Renal cortex interstitium (tissue), 15 donors: ENCODE data around the gene GOLGA6L7. TPM values are rescaled to one million over a fixed set of nuclear protein-coding genes. Genes with fewer than 3 reads are reported as not detected.
"Not testable (repeated sequence)": the region's sequence is repeated elsewhere in the genome, so short reads cannot be mapped to it uniquely, and the experiment has no call there.

Experiments
- DNase-seq, 11 donors: peaks; one replicate each; pipeline ENCODE4 v3.0.0-alpha.2; 2013; ENCODE audit warnings: low read depth in 9 of 11, low spot score in 4 of 11; ENCODE audit errors: extremely low read depth in 1 of 11
- long read RNA-seq, 16 experiments: transcript quantifications; one replicate each; lab custom pipeline, GENCODE V29; 2026
- polyA plus RNA-seq, 3 donors: library from polyadenylated mRNA; unstranded; fragments of 120-200 nt; gene quantifications; one replicate each; pipeline ENCODE4 v1.2.1, GENCODE V29; 2013; ENCODE audit not compliant: insufficient read length in 3 of 3

GOLGA6L7 gene, protein sequence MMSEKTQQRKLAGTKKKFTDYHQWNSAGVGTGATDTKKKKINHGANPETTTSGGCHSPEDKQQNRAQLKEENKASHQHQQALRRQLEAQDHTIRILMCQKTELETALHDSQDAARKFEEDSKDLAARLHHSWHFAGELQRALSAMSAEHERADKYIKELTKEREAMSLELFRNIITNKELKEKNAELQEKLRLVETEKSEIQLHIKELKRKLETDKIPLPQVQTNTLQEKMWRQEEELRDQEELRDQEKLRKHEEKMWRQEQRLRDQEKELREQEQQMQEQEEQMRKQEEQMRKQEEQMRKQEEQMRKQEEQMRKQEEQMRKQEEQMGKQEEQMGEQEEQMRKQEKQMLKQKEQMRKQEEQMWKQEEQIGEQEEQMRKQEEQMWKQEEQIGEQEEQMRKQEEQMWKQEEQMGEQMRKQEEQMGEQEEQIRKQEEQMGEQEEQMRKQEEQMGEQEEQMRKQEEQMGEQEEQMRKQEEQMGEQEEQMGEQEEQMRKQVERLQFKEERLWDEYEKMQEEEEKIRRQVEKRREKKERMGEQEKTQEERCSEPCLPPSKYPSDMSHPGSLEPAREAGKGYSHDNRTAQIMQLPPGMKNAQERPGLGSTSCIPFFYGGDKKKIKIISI
- polyA plus RNA-seq, result 1 to 10 TPM in 1 of 3 donors, under 1 TPM in 2; 0.25 to 1.1 (median 0.32) TPM
- long read RNA-seq, donor 1, result 0 reads
- long read RNA-seq, donor 2, result 0 reads
- long read RNA-seq, donor 3, result 0 reads
- long read RNA-seq, donor 4, result 0 reads
- long read RNA-seq, donor 5, result 0 reads
- long read RNA-seq, donor 6, result 0 reads
- long read RNA-seq, donor 7, result 0 reads
- long read RNA-seq, donor 8, result 0 reads
- long read RNA-seq, donor 9, result 0 reads
- long read RNA-seq, donor 10, result 0 reads
- long read RNA-seq, donor 11, result 0 reads
- long read RNA-seq, donor 12, result 0 reads
- long read RNA-seq, donor 13, result 0 reads
- long read RNA-seq, donor 14, result 0 reads
- long read RNA-seq, donor 15, result 0 reads
- long read RNA-seq, donor 16, result 0 reads

DNA sequence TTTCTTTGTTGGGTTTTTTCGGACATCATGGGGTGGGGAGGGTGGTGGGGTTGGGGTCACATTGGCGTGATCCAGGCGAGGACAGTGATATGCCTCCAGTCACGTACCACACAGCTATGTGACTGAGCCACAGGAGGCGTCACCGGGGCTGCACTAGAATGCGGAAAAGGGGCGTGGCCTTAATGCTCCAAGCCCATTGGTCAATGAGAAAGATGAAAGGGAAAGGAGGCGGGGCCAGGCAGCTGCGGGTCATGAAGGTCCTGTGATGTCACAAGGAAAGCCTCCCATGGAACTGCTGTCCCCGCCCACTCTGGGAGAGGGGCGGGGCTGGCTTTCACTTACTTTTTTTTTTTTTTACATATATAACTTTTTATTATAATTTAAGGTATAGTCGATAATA lies at the start of gene GOLGA6L7:
Gene GOLGA6L7 (minus strand): TSS at position 124 of the 400 bp plus-strand sequence. CDS start 95 bp downstream, at position 29.
- not testable (repeated sequence) for DNase-seq

DNA sequence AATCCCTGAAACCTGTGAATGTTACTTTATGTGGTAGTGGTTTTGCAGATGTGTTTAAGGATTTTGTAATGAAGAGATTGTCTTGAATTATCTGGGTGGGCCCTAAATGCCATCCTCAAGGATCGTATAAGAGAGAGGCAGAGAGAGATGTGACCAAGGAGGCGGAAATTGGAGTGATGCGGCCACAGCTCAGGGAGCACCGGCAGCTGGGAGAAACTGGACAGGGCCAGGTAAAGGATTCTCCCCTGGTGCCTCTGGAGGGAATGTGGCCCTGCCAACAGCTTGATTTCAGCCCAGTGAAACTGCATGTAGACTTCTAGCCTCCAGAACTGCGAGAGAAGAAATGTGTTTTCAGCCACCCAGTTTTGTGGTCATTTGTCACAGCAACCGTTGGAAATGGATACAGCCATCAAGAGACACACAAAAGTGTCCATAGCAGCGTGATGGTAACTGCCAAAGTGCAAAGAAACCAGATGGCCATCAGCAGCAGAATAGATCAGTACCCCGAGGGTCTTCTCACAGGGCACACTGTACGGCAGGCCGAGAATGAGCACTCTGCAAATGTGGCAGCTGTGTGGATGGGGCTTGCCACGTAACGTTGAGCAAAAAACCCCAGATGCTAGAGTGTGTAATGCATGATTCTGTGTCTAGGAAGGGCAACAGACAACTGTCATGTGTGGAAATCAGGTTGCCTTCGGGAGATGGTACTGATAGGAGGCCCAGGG lies 49.6 kb upstream of the GOLGA6L7 start:
- no peak for DNase-seq

DNA sequence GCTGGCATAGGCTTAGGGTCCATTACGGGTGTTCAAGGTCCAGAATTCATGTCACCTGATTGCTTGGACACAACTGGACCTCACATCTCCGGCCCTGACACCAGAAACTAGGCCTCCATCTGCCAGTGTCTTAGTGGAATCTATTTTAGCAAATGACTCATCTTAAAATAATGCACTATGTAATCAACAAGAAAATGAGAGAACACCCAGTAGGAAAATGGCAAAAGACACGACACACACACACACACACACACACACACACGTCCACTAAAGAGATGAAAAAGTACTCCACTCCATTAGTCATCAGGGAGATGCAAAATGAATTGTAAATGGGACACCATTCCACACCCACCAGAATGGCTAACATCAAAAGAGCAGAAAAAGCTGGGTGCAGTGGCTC lies 48.5 kb upstream of the GOLGA6L7 start:
- DNase-seq, result no peak

DNA sequence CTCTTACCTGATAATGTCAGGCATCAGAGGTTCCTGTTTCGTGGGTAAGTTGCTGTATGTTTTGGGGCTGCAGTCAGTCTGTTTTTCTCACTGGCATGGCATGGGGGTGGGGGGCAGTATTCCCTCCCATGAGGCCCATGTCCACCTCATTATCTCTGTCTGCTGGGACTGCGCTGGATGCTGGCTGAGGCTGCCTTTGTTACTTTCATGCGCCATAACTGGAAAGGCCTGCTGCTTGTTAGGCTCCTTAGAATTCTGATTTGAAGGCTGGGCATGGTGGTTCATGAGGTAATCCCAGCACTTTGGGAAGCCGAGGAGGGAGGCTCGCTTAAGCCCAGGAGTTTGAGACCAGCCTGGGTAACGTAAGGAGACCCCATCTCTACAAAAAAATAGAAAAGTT lies 47.1 kb upstream of the GOLGA6L7 start:
- DNase-seq, result no peak

DNA sequence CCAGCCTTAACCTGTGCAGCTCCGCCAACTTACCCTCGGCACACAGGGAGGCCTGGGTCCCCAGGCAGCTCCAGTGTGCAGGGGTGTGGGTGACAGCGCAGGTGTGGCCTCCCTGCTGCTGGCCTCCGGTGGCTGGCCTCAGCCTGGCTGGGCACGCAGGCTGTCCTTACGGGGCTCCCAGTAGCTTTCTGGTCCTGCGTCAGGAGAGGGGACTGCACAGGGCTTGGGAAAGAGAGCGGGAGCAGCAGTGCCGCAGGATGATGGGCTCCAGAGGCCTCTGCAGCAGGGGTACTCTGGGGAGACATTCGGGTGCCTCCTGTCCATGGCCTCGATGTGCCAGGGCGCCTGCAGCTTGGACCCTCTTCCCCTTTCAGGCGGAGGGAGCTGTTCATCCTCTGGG lies 46.7 kb upstream of the GOLGA6L7 start:
- DNase-seq, result no peak

DNA sequence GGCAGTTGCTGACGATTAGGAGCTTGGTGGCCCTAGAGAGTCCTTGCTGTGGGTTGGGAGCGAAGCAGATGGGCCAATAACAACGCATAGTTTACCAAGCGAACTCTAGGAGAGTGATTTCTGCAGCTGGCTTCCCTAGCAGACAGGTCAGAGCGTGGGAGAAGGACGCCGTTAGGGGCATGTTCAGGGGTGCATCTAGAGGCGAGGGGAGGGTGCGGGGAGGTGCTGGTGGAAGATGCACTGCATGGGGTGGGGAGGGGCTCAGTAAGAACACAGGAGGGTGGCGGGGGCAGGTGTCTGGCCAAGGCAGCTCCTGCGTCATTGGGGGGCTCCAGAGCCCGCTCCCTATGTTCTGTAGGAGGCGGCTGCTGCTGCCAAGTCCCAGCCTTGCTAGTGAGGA lies 46.2 kb upstream of the GOLGA6L7 start:
- no peak for DNase-seq

DNA sequence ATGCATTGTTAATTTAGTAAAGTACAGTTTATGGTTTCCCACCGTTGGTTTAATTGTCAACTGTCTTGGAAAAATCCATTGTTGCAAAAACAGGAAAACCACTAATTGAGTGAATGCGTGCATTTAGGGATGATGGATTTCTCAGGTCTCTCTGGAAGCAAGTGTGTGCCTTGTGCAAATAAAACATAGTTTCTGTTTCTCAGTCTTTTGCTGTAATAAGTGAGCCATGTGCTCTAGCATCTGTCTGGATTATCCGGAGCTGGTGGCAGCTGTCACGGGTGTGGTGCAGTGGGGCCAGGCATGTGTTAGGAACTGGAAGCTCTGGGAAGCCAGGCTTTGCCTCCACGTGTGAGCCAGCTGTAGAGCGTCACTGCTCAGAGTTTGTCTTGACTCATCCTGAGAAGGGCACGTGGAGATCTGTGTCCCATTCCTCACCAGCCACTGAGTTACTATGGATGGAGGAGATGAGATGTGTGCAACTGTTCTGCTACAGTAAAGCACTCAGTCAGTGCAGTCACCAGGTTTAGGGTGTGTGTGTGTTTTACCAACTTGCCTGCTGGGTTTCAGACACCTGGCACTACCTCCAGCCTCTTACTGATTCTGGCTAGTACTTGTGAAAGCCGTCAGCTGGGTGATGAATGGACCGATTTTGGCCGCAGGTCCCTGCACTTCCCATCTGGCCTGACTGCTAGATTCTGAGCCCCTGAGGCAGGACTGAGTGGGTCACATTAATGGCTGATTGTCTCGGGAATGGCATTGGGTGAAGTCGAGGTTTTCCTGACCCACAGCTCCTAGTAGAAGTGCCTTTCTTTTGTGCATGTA lies 44.6 kb upstream of the GOLGA6L7 start:
- no peak for DNase-seq

DNA sequence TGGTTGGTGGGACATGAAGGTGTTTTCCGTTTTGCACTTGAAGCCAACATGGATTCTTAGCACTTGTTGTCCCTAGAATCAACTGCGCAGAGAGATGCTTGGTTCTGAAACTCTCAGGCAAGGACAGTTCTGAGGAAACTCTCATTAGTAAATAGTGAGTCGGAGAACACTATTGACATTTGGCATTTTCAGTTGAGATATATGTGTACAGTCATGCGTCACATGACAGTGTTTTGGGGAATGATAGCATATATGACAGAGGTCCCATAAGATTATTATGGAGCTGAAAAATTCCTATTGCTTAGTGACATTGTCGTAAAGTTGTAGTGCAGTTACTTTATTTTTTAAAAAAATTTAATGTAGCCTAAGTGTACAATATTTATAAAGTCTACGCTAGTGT lies 43.1 kb upstream of the GOLGA6L7 start:
- no peak for DNase-seq

DNA sequence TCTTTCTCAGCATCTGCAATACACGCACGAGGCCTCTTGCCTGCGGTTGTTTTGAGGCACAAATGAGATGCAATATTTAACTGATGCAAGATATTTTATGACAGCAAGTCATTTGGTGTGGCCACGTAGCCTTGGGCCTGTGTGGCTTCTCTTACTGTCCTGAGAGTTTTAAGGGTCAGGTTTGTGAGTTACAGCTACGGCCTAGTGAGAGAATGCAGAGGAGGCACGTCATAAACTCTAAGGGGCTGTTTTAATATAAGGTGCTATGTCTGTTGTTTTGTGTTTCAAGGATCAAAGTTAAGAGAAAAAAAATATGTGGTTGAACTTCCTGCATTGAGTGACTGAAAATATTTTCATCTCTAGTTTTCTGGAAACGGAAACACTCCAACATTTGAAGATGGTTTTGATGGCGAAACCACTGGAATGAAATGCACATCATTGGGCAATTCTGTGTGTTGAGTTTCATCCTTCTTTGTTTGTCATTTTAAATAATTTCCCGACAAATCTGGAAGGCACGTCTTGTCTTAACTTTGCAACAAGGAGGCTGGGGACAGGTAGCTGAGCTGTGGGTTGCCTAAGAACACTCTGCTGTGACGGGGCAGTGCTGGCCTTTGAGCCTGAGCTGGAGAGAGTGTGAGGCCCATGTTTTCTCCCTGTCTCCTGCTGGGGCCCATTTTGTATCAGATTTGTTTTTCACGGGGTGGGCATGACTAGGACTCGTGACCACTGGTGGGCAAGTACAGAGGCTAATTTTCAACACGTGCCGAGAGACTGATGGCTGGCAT lies 42.5 kb upstream of the GOLGA6L7 start:
- DNase-seq, result no peak

DNA sequence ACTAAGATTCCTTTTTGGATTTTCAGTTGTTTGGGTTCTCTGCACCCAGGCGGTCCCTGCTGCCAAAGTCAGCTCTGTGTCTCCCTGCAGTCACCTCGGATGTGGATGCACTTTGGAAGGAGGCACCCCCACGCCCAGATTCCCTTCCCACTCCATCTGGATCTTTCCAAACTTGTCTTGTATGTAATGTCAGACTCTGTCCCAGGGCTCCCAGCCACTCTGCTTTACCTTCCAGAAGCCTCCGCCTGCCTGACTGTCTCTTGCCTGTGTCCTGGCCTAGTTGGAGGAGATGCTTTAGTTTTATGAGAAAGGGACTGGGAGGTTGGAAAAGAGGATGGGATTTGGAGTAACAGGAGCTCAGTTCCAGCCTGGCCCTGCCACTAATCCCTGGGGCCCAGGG lies 41.8 kb upstream of the GOLGA6L7 start:
- not testable (repeated sequence) for DNase-seq

DNA sequence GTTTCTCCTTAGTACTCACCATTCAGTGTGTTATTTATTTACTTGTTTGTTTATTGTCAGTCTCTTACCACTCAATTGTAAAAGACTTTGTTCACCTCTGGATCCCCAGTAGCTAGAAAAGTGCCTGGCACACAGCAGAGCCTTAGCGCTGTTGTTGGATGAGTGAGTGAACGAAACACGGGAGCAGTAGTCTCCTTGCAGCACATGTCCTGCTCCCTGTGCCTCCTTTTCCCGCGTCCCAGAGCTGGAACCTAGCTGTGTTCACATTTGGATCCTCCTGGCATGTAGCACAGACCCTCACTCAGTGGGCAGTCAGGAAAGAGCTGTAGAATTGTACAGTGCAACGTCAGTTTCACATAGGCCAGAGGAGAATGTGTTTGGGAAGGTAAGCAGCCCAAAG lies 41.4 kb upstream of the GOLGA6L7 start:
- DNase-seq, result not testable (repeated sequence)

DNA sequence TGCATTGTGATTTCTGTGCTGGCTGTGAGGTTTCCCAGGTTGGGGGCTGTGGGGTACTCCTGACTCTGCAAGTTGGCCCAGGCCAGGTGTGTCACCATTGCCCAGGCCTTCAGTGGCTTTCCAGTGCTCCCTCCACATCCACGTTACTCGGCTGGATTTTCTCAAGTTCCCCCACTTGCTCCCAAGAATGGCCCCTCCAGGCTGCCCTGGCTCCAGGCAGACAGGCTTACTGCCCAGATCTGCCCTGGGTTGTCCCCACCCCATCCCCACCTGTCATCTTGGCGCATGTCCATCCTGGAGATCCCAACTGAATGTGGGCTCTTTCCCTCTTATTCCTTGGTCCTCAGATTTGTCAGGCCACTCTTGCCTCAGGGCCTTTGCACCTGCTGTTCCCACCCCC lies 40.9 kb upstream of the GOLGA6L7 start:
- DNase-seq, result no peak

DNA sequence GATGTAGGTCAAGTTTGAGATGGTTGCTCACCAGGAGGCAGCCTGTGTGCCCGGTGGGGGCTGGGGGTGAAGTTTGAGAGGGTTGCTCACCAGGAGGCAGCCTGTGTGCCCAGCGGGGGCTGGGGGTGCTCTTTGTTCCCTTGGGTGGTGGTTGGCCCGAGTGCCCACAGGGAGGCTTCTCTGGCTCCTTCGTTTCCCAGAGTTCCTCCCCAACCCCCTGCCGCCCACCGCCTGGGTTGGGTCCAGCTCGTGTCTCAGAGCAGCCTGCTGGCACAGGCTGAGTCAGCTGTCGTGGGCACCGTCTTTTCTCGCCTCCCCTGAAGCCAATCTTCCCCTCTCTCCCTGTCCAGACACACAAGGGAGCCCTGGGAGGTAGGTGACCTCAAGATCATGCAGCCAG lies 40.5 kb upstream of the GOLGA6L7 start:
- no peak for DNase-seq

DNA sequence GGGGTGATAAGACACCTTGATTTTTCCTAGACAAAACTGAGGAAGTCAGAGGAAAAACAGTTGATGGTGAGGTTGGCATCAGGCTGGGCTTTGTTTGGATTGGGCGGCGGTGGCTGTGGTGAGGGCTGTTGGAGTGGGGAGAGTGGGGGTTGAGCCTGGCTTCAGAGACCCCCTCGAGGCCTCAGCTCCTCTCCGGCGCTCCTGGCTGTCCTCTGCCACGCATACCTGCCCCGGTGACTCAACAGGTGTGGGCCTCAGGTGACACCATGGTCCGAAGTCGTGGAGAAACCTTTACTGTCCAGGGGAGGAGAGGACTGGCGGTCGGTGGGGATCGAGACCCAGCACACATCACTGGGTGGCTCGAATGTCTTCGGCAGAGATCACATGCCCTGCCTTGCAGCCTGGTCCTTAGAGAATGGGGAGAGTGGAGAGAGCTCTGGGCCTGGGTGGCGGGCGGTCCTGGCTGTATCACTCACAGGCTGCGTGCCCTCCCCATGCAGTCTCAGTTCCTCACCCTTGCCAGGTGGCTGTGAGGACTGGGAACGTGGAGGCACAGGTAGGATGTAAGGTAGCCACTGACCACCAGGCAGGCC lies 40.0 kb upstream of the GOLGA6L7 start:
- no peak for DNase-seq

DNA sequence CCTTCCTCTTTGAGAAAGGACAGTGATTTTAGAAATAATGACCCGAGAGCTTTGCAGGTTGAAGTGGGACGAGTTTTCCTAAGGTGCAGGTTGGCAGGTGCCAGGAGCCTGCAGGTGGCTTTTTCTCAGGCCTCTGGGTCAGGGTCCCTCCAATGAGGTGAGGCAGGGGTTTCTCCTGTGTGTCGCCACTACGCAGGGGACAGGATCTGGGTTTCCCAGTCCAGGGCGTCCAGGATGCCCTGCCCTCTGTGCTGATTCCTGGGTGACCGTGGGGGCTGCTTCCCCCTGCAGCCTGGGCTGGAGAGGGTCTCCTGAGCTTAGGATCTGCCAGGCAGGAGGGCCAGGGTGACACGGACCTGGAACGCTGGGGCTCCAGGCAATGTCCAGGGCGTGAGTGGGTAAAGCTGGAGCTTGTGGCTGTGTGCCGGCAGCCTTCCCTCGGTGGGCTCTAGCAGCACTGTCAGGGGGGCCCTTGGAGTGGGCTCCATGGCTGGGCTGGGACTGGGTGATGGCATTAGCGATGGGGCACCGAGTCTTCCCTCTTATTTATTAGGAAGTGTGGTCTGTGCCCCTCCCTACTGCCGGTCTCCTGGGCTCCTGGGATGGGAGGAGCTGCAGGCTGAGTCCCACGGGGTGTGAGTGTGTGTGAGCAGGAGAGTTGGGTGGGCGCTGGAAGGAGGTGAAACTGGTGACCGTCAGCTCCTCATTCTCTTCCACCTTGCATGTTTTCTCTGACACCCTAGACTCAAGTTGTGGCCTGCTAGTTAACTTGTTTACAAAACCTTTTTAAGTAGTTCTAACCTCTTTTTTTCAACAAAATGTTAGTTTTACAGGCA lies 39.1 kb upstream of the GOLGA6L7 start:
- no peak for DNase-seq
